Measurements from ENCODE around the gene FGF6.

The FGF6 gene

DNA sequence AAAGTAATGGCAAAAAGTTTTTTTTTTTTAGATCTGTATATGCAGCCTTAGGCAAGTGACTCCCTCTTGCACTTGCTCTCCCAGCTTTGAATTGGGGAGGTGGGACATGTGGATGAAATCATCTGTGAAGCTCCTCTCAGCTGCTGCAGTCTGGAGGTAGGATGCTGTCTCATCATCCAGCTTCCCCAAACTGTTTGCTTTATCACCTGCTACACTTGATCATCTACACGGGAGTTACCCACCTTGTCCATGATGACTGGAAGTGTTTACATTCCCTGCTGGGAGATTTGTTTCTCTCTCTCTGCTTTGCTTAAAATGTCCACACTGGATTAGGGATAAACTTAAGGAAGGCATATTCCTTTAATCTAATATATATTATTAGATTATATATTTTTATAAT, 57.6 kb downstream of the FGF6 start:
- no peak overlapping the region for H3K4me3 ChIP-seq
- TF ChIP-seq, protein P1, sequence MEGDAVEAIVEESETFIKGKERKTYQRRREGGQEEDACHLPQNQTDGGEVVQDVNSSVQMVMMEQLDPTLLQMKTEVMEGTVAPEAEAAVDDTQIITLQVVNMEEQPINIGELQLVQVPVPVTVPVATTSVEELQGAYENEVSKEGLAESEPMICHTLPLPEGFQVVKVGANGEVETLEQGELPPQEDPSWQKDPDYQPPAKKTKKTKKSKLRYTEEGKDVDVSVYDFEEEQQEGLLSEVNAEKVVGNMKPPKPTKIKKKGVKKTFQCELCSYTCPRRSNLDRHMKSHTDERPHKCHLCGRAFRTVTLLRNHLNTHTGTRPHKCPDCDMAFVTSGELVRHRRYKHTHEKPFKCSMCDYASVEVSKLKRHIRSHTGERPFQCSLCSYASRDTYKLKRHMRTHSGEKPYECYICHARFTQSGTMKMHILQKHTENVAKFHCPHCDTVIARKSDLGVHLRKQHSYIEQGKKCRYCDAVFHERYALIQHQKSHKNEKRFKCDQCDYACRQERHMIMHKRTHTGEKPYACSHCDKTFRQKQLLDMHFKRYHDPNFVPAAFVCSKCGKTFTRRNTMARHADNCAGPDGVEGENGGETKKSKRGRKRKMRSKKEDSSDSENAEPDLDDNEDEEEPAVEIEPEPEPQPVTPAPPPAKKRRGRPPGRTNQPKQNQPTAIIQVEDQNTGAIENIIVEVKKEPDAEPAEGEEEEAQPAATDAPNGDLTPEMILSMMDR (IDR thresholded peaks at IDR 0.05), result no peak
- intact Hi-C loops (cut with DNase I; ENCODE audit: low total_unique reads), result no loop called here
- no peak overlapping the region for H3K27ac ChIP-seq
- H3K36me3 ChIP-seq, result no peaks in the 10 kb centered on the region
- DNase-seq, result no peak
- no peaks in the 10 kb centered on the region for H3K9me3 ChIP-seq
- no peaks in the 10 kb centered on the region for H3K4me1 ChIP-seq
- peaks cover 0 to 12% of the 10 kb centered on the region in 2 donors for H3K27me3 ChIP-seq

DNA sequence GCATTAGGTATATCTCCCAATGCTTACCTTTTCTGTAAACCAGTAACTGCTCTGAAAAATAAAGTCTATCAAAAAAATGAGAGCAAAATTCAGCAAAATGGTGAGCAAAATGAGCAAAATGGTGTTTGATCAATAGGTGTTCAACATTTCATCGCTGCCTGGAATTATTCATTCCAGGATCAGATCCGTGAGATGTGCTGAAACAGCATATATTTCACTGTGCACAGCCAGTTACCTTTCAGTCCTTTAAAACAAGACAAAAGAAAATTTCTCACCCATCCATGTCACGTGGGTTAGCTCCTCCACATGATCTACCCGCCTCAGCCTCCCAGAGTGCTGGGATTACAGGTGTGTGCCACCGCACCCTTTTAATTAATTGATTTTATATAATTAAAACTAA, 58.0 kb downstream of the FGF6 start:
- Histone ChIP-seq H3K27ac (no peak overlapping the region), H3K4me1 (no peaks in the 10 kb centered on the region), H3K27me3 (peaks cover 0 to 8% of the 10 kb centered on the region in 2 donors), H3K4me3 (no peak overlapping the region), H3K36me3 (no peaks in the 10 kb centered on the region), H3K9me3 (no peaks in the 10 kb centered on the region)
- TF ChIP-seq, protein P1 (IDR thresholded peaks at IDR 0.05), result no peak
- intact Hi-C loops (cut with DNase I; ENCODE audit: low total_unique reads), result no loop called here
- no peak for DNase-seq

DNA sequence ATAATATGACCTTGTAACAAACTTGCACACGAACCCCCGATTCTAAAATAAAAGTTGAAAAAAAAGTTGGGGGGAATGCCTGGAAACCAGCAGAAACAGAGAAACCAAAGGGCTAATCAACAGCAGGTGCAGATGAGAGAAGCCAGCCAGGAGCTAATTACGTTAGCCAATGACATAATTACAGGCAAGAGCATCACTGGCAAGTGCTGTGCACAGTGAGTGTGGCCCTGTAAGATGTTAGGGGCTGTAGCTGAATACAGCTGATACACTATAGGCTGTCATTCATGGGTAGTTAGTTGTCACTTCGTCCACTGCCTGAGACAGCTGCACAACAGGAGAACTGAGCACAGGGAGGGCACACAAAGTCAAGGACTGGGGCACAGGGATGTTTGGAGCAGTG, 58.8 kb downstream of the FGF6 start:
- intact Hi-C loops (cut with DNase I; ENCODE audit: low total_unique reads), result no loop called here
- H3K27ac ChIP-seq, result no peak overlapping the region
- no peak overlapping the region for H3K4me3 ChIP-seq
- DNase-seq, result no peak
- no peaks in the 10 kb centered on the region for H3K4me1 ChIP-seq
- TF ChIP-seq, protein P1 (IDR thresholded peaks at IDR 0.05), result no peak
- H3K9me3 ChIP-seq, result no peaks in the 10 kb centered on the region
- H3K36me3 ChIP-seq, result no peaks in the 10 kb centered on the region
- H3K27me3 ChIP-seq, result peaks cover 0 to 1% of the 10 kb centered on the region in 2 donors

Data from tibial artery (tissue), 4 donors.